HG03457 (cell line): ENCODE data around the gene FIGLA.

Source experiments
- ATAC-seq: cut with Tn5 transposase; IDR thresholded peaks from one replicate; pipeline ENCODE4 v1.9.1; 2021; ENCODE audit warnings: moderate number of reproducible peaks; ENCODE audit not compliant: unreplicated experiment

Gene FIGLA, protein sequence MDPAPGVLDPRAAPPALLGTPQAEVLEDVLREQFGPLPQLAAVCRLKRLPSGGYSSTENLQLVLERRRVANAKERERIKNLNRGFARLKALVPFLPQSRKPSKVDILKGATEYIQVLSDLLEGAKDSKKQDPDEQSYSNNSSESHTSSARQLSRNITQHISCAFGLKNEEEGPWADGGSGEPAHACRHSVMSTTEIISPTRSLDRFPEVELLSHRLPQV

GRCh38 chr2:70790136-70790828 lies at the start of gene FIGLA:
FIGLA (minus strand) TSS chr2:70790643; CDS start chr2:70790638, 5 bp downstream.
- ATAC-seq, result no peak

DNA sequence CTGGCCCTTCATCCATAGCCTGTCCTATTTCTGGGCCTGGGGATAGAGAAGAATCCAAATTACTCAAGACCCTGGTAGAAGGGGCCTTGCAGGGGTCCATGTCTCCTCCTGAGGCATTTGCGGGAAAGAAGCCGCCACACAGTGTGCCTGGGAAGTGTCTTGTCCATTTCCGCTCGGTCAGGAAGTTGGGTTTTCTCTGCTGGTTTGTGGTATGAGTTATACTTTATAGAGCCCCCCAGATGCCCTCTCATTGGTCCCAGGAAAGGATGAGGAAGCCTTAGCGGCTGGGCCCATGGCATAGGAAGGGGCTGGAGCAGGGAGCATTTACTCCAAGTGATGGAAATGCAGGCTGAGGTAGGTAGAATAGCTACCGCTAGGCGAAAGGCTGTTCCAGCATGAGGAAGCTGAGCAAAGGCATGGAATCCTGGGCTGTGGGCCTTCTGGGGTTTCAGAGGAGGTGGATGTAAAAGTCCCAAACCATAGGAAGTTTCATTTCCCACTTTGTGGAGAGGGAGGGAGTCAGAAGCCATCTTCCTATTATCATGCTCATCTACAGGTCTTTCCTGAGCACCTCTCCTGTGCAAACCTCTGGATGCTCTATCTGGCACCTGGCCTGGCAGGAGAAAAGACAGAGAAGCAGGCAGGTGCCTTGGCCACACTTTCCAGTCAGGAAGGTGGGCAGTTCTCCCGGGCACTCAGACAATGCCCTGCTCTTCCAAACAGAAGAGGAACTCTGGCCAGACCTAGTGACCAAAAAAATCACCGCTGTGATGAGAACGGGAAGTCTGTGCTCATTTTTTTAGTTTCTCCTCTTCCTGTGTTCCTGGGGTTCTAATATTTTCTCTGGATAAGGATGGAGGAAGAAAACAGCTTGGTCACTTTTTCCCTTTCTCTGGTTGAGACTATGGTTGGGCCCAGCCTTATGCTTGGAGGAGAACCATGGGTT lies 47.8 kb upstream of the FIGLA start:
- ATAC-seq, result no peak

DNA sequence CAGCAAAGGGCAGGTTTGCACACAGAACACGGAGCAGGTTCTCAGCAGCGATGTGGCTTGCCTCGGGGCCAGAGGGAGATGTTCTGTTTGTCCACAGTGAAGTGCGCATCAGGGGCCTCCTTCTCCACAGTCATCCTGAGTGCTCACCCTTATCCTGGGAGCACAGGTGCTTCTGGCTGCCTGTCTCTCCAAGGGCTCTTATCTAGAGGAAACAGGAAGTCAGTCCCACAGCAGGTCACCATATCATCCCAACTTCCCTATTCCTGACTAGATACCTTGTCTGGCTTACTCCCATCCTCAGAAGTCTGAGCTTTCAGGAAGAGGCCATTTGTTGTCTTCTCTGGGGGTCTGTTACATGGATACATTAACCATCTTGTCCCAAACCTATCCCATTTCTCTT lies 45.2 kb upstream of the FIGLA start, which contains the start of gene CD207:
TSS of gene CD207 (minus strand) at position 174 of the 400 bp plus-strand sequence. CDS start at position 134, 40 bp downstream.
- no peak for ATAC-seq

GRCh38 chr2:70834881-70835280 lies 44.4 kb upstream of the FIGLA start:
- ATAC-seq, result no peak

DNA sequence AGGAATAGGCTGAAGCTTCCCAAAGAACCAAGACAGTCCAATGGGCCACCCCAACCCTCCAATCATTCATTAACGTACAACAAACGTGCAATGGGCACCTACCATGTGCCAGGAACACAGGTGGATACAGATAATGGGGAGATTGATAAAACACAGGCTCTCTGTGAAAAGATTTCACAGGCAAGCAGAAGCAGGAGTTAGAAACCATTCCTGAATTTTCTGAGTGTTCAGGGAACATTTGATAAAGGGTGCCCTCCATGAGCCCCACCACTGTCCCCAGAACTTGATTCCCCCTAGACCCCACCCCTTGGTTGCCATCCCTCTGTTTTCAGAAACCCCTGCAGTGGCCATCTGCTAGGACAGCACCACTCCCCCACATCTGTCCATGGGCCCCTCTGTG lies 43.7 kb upstream of the FIGLA start:
- ATAC-seq, result no peak

DNA sequence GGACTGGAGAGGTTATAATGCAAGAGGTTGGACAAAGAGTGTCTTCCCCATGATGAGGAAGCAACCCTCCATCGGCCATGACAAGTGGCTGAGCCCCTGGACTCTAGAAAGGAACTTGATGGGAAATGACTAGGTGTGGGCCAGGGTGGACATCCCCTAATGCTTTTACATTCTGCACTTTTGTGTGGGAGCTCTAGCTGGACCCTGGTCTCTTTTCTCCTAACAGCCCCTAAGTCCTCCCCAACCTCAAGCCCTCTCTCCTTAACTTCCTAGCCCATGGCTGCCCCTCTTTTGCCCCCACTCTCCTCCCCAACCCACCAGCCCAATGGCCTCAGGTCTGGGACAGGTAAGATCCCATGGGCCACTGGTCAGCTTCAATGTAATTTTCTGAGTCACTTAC lies 42.8 kb upstream of the FIGLA start:
- no peak for ATAC-seq

GRCh38 chr2:70832386-70832785 lies 41.9 kb upstream of the FIGLA start:
- no peak for ATAC-seq

- ATAC-seq, result no peak
Measured at GRCh38 chr2:70831861-70832260, 41.4 kb upstream of the FIGLA start.

GRCh38 chr2:70830366-70830765 lies 39.9 kb upstream of the FIGLA start:
- no peak for ATAC-seq

GRCh38 chr2:70829916-70830315 lies 39.5 kb upstream of the FIGLA start:
- ATAC-seq, result no peak

DNA sequence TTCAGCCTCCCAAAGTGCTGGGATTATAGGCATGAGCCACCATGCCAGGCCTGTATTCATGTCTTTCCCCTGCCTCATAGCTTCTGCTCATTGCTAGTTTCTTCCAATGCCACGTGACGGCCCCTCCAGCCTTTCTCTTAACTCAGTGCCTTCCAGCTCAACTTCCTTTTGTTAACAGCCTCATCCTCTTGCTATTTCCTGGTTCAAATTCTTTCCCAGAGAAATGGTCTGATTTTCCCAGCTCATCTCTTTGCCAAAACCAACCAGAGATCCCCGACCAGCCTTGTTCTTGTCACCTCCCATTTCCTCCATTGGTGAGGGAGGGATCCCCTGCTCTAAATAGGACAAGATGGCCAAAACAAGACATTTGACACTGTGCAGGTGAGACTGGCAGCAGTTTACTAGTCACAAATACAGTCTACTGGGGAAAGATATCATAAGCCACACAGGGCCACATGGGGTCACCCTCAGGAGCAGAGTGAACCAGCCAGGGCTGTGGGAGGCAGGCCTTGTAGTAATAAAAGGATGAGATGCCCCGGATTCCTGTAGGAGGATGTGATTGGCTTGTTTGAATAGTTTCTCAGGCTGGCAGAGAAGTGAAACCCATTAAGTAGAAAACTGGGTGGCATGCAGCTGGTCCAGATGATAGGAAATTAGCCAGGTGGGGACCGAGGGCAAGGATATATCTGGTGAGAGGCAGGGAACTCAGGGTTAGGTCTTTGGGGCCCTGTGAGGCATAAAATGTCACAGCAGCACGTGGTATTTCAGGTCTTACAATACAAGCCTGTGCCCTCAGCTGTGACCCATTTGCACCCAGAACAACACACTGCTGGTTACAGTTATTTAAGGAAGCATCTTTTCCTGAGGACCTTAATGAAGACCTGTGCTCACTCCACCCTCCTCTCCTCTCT lies 38.7 kb upstream of the FIGLA start:
- no peak for ATAC-seq

- ATAC-seq, result no peak
Measured at GRCh38 chr2:70828115-70828514, 37.7 kb upstream of the FIGLA start.

DNA sequence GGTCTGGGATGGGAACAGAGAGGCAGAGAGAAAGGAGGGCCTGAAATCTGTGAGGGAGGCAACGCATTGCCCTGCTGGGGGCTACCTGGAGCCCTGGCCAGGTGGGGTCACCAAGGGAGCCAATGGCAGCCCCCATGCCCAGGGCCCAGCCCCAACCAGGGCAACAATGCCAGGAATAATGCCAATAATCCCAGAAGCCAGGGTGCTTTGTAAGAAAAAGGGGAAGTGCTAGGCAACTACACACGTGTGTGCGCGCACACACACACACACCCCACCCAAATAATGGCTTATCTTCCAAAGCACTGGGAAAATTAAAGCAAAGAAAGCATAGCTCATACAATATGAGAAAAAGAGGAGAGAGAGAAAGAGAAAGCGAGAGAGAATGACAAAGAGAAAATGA lies 36.9 kb upstream of the FIGLA start:
- ATAC-seq, result no peak

DNA sequence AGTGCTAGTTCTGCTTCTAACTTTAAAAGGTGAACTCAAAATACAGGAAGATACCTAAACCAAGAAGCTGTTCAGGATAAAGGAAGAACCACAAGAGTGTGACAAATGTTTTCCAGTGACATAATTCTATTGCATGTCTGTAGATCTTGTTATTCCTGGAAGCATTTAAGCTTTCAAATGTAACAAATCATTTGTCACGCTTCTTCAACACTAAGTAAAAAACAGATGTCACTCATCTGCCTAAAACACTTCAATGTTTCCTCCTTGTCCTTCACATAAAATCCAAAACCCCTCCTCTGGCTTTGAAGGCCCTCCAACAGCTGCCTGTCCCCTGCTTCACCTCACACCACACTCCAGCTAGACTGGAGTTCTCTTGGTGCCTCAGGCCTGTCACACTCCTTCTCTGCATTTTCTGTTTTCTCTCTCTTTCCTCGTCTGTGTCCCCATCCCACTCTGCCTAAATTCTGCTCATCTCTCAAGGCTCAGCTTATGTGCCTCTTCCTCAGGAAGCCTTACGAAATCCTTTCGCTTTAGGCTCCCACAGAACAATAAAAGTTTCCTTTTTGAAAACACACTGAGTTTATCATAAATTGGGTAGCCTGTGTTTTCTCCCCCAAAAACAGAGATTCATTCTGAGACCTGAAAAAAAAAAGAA lies 36.4 kb upstream of the FIGLA start:
- ATAC-seq, result no peak

GRCh38 chr2:70823249-70823648 lies 32.8 kb upstream of the FIGLA start:
- no peak for ATAC-seq

- no peak for ATAC-seq
Measured at GRCh38 chr2:70822843-70823242, 32.4 kb upstream of the FIGLA start.

GRCh38 chr2:70820499-70820898 lies 30.1 kb upstream of the FIGLA start, which contains the start of gene CLEC4F:
CLEC4F (minus strand) TSS chr2:70820599; CDS start chr2:70820523, 76 bp downstream.
- ATAC-seq, result no peak

- no peak for ATAC-seq
Measured at GRCh38 chr2:70817284-70817954, 27.0 kb upstream of the FIGLA start.

GRCh38 chr2:70816726-70817125 lies 26.3 kb upstream of the FIGLA start:
- ATAC-seq, result no peak
